ENCODE measurements around the gene GTF3C1.
"Not testable (repeated sequence)": the region's sequence is repeated elsewhere in the genome, so short reads cannot be mapped to it uniquely, and the experiment has no call there.

Gene GTF3C1

GRCh38 chr16:27444015-27444414, 105.7 kb downstream of the GTF3C1 start:
- Histone ChIP-seq H3K9me3 (ENCODE audit: control insufficient read depth, insufficient read depth, low read length) (peaks cover 11% of the 10 kb centered on the region), H3K9ac (ENCODE audit: low read depth, low read length) (no peak overlapping the region), H3K4me1 (ENCODE audit: control insufficient read depth, insufficient read depth, low read length) (no peaks in the 10 kb centered on the region), H3K4me3 (ENCODE audit: low read depth, low read length) (no peak overlapping the region), H3K36me3 (ENCODE audit: control insufficient read depth, insufficient read depth, low read length) (no peaks in the 10 kb centered on the region), H3K27me3 (ENCODE audit: control insufficient read depth, insufficient read depth, low read length) (no peaks in the 10 kb centered on the region)

GRCh38 chr16:27441998-27442397, 107.7 kb downstream of the GTF3C1 start:
- H3K9ac ChIP-seq (ENCODE audit: low read depth, low read length) = no peak overlapping the region
- no peaks in the 10 kb centered on the region for H3K36me3 ChIP-seq (ENCODE audit: control insufficient read depth, insufficient read depth, low read length)
- no peaks in the 10 kb centered on the region for H3K27me3 ChIP-seq (ENCODE audit: control insufficient read depth, insufficient read depth, low read length)
- H3K4me3 ChIP-seq (ENCODE audit: low read depth, low read length) = no peak overlapping the region
- no peaks in the 10 kb centered on the region for H3K4me1 ChIP-seq (ENCODE audit: control insufficient read depth, insufficient read depth, low read length)
- H3K9me3 ChIP-seq (ENCODE audit: control insufficient read depth, insufficient read depth, low read length) = peaks cover 11% of the 10 kb centered on the region

- H3K36me3 ChIP-seq (ENCODE audit: control insufficient read depth, insufficient read depth, low read length) = no peaks in the 10 kb centered on the region
- H3K4me1 ChIP-seq (ENCODE audit: control insufficient read depth, insufficient read depth, low read length) = no peaks in the 10 kb centered on the region
- peaks cover 11% of the 10 kb centered on the region for H3K9me3 ChIP-seq (ENCODE audit: control insufficient read depth, insufficient read depth, low read length)
- no peaks in the 10 kb centered on the region for H3K27me3 ChIP-seq (ENCODE audit: control insufficient read depth, insufficient read depth, low read length)
- no peak overlapping the region for H3K9ac ChIP-seq (ENCODE audit: low read depth, low read length)
- H3K4me3 ChIP-seq (ENCODE audit: low read depth, low read length) = no peak overlapping the region
Observed at GRCh38 chr16:27441276-27441675, 108.4 kb downstream of the GTF3C1 start.

GRCh38 chr16:27439271-27440018, 110.3 kb downstream of the GTF3C1 start:
- H3K36me3 ChIP-seq (ENCODE audit: control insufficient read depth, insufficient read depth, low read length) = no peaks in the 10 kb centered on the region
- peaks cover 6% of the 10 kb centered on the region for H3K9me3 ChIP-seq (ENCODE audit: control insufficient read depth, insufficient read depth, low read length)
- no peak overlapping the region for H3K4me3 ChIP-seq (ENCODE audit: low read depth, low read length)
- no peaks in the 10 kb centered on the region for H3K27me3 ChIP-seq (ENCODE audit: control insufficient read depth, insufficient read depth, low read length)
- no peaks in the 10 kb centered on the region for H3K4me1 ChIP-seq (ENCODE audit: control insufficient read depth, insufficient read depth, low read length)
- no peak overlapping the region for H3K9ac ChIP-seq (ENCODE audit: low read depth, low read length)

- no peaks in the 10 kb centered on the region for H3K9me3 ChIP-seq (ENCODE audit: control insufficient read depth, insufficient read depth, low read length)
- H3K9ac ChIP-seq (ENCODE audit: low read depth, low read length) = no peak overlapping the region
- H3K4me1 ChIP-seq (ENCODE audit: control insufficient read depth, insufficient read depth, low read length) = no peaks in the 10 kb centered on the region
- H3K4me3 ChIP-seq (ENCODE audit: low read depth, low read length) = no peak overlapping the region
- no peaks in the 10 kb centered on the region for H3K27me3 ChIP-seq (ENCODE audit: control insufficient read depth, insufficient read depth, low read length)
- H3K36me3 ChIP-seq (ENCODE audit: control insufficient read depth, insufficient read depth, low read length) = no peaks in the 10 kb centered on the region
Observed at GRCh38 chr16:27437946-27438345, 111.8 kb downstream of the GTF3C1 start.

GRCh38 chr16:27436921-27437650, 112.6 kb downstream of the GTF3C1 start:
- H3K27me3 ChIP-seq (ENCODE audit: control insufficient read depth, insufficient read depth, low read length) = no peaks in the 10 kb centered on the region
- H3K9me3 ChIP-seq (ENCODE audit: control insufficient read depth, insufficient read depth, low read length) = no peaks in the 10 kb centered on the region
- no peaks in the 10 kb centered on the region for H3K4me1 ChIP-seq (ENCODE audit: control insufficient read depth, insufficient read depth, low read length)
- no peak overlapping the region for H3K9ac ChIP-seq (ENCODE audit: low read depth, low read length)
- no peaks in the 10 kb centered on the region for H3K36me3 ChIP-seq (ENCODE audit: control insufficient read depth, insufficient read depth, low read length)
- no peak overlapping the region for H3K4me3 ChIP-seq (ENCODE audit: low read depth, low read length)

- H3K9ac ChIP-seq (ENCODE audit: low read depth, low read length) = no peak overlapping the region
- no peaks in the 10 kb centered on the region for H3K9me3 ChIP-seq (ENCODE audit: control insufficient read depth, insufficient read depth, low read length)
- no peaks in the 10 kb centered on the region for H3K36me3 ChIP-seq (ENCODE audit: control insufficient read depth, insufficient read depth, low read length)
- no peak overlapping the region for H3K4me3 ChIP-seq (ENCODE audit: low read depth, low read length)
- no peaks in the 10 kb centered on the region for H3K4me1 ChIP-seq (ENCODE audit: control insufficient read depth, insufficient read depth, low read length)
- no peaks in the 10 kb centered on the region for H3K27me3 ChIP-seq (ENCODE audit: control insufficient read depth, insufficient read depth, low read length)
Observed at GRCh38 chr16:27436065-27436464, 113.6 kb downstream of the GTF3C1 start.

- H3K4me3 ChIP-seq (ENCODE audit: low read depth, low read length); H3K36me3 ChIP-seq (ENCODE audit: control insufficient read depth, insufficient read depth, low read length); H3K9ac ChIP-seq (ENCODE audit: low read depth, low read length); H3K4me1 ChIP-seq (ENCODE audit: control insufficient read depth, insufficient read depth, low read length); H3K9me3 ChIP-seq (ENCODE audit: control insufficient read depth, insufficient read depth, low read length); H3K27me3 ChIP-seq (ENCODE audit: control insufficient read depth, insufficient read depth, low read length): not testable (repeated sequence)
Observed at GRCh38 chr16:27435146-27435545, 114.6 kb downstream of the GTF3C1 start.

GRCh38 chr16:27434141-27435051, 115.3 kb downstream of the GTF3C1 start:
- no peaks in the 10 kb centered on the region for H3K27me3 ChIP-seq (ENCODE audit: control insufficient read depth, insufficient read depth, low read length)
- H3K4me3 ChIP-seq (ENCODE audit: low read depth, low read length) = no peak overlapping the region
- no peak overlapping the region for H3K9ac ChIP-seq (ENCODE audit: low read depth, low read length)
- H3K36me3 ChIP-seq (ENCODE audit: control insufficient read depth, insufficient read depth, low read length) = no peaks in the 10 kb centered on the region
- H3K4me1 ChIP-seq (ENCODE audit: control insufficient read depth, insufficient read depth, low read length) = no peaks in the 10 kb centered on the region
- H3K9me3 ChIP-seq (ENCODE audit: control insufficient read depth, insufficient read depth, low read length) = no peaks in the 10 kb centered on the region

- no peak overlapping the region for H3K9ac ChIP-seq (ENCODE audit: low read depth, low read length)
- H3K9me3 ChIP-seq (ENCODE audit: control insufficient read depth, insufficient read depth, low read length) = no peaks in the 10 kb centered on the region
Observed at GRCh38 chr16:27433636-27434035, 116.1 kb downstream of the GTF3C1 start.

GRCh38 chr16:27433191-27433590, 116.5 kb downstream of the GTF3C1 start:
- not testable (repeated sequence) for H3K9ac ChIP-seq (ENCODE audit: low read depth, low read length); H3K9me3 ChIP-seq (ENCODE audit: control insufficient read depth, insufficient read depth, low read length); H3K36me3 ChIP-seq (ENCODE audit: control insufficient read depth, insufficient read depth, low read length); H3K4me1 ChIP-seq (ENCODE audit: control insufficient read depth, insufficient read depth, low read length); H3K27me3 ChIP-seq (ENCODE audit: control insufficient read depth, insufficient read depth, low read length); H3K4me3 ChIP-seq (ENCODE audit: low read depth, low read length)

More at GRCh38 chr16:27433636-27434035, 116.1 kb downstream of the GTF3C1 start:
- Histone ChIP-seq H3K4me1 (ENCODE audit: control insufficient read depth, insufficient read depth, low read length) (no peaks in the 10 kb centered on the region), H3K27me3 (ENCODE audit: control insufficient read depth, insufficient read depth, low read length) (no peaks in the 10 kb centered on the region), H3K36me3 (ENCODE audit: control insufficient read depth, insufficient read depth, low read length) (no peaks in the 10 kb centered on the region), H3K4me3 (ENCODE audit: low read depth, low read length) (no peak overlapping the region)

All from iPS-15b (cell line).